Keratinocyte (primary cell): Measurements from ENCODE around the gene CARMIL1. TPM values are rescaled to one million over a fixed set of nuclear protein-coding genes. Genes with fewer than 3 reads are reported as not detected.

Experiments used
- DNase-seq: peaks from one replicate; pipeline ENCODE4 v3.0.0-alpha.2; 2011; ENCODE audit warnings: low read depth, missing footprints, low spot score
- FAIRE-seq: peaks from 2 replicates; lab custom pipeline; 2011; peaks lifted over from hg19 to GRCh38; lab: Jason Lieb, UNC
- H2AFZ ChIP-seq: 2 replicates; pipeline ENCODE4 v1.6.0; 2012; ENCODE audit warnings: low read length, control low read depth, inconsistent platforms; ENCODE audit not compliant: control insufficient read depth
- H3K27ac ChIP-seq: 2 replicates; pipeline ENCODE4 v1.5.1; 2011; ENCODE audit warnings: low read length; ENCODE audit not compliant: control insufficient read depth, insufficient read depth
- H3K27me3 ChIP-seq: 3 replicates; pipeline ENCODE4 v1.6.0; 2011; ENCODE audit warnings: low read length; ENCODE audit not compliant: control insufficient read depth, insufficient read depth; ENCODE audit errors: extremely low read depth
- H3K36me3 ChIP-seq, 2 experiments: 2 replicates in 1 of 2; 3 replicates in 1 of 2; pipeline ENCODE4 v1.5.1; 2011; ENCODE audit warnings: low read length in 2 of 2, mild to moderate bottlenecking in 1 of 2; ENCODE audit not compliant: control insufficient read depth in 2 of 2, insufficient read depth in 2 of 2; ENCODE audit errors: extremely low read depth in 1 of 2
- H3K4me1 ChIP-seq: 3 replicates; pipeline ENCODE4 v1.5.1; 2011; ENCODE audit warnings: low read length; ENCODE audit not compliant: control insufficient read depth, insufficient read depth; ENCODE audit errors: extremely low read depth
- H3K4me2 ChIP-seq: 3 replicates; pipeline ENCODE4 v1.6.0; 2011; ENCODE audit warnings: low read depth, low read length; ENCODE audit not compliant: control insufficient read depth, insufficient read depth; ENCODE audit errors: extremely low read depth
- H3K4me3 ChIP-seq, 3 experiments: fragments of 200-600 bp in 1 of 3; sonication (generic) in 1 of 3; 2 replicates in 2 of 3; 3 replicates in 1 of 3; pipeline ENCODE4 v1.5.1; 2011 to 2016; ENCODE audit warnings: low read length in 3 of 3, mild to moderate bottlenecking in 3 of 3, control low read depth in 2 of 3, inconsistent platforms in 1 of 3, low read depth in 1 of 3, mixed read lengths in 1 of 3, mixed run types in 1 of 3, moderate library complexity in 1 of 3; ENCODE audit not compliant: control insufficient read depth in 2 of 3, insufficient read depth in 2 of 3; ENCODE audit errors: extremely low read depth in 1 of 3
- H3K79me2 ChIP-seq: 2 replicates; pipeline ENCODE4 v1.6.0; 2012; ENCODE audit warnings: low read length; ENCODE audit not compliant: control insufficient read depth, insufficient read depth
- H3K9ac ChIP-seq: 3 replicates; pipeline ENCODE4 v1.6.0; 2011; ENCODE audit warnings: low read length; ENCODE audit not compliant: control insufficient read depth, insufficient read depth; ENCODE audit errors: extremely low read depth
- H3K9me1 ChIP-seq: 3 replicates; pipeline ENCODE4 v1.6.0; 2011; ENCODE audit warnings: low read length; ENCODE audit not compliant: control insufficient read depth, insufficient read depth; ENCODE audit errors: extremely low read depth
- H3K9me3 ChIP-seq: 2 replicates; pipeline ENCODE4 v1.5.1; 2012; ENCODE audit warnings: low read depth, low read length; ENCODE audit not compliant: control insufficient read depth
- H4K20me1 ChIP-seq: 3 replicates; pipeline ENCODE4 v1.6.0; 2011; ENCODE audit warnings: low read length; ENCODE audit not compliant: control insufficient read depth, insufficient read depth; ENCODE audit errors: extremely low read depth
- CTCF ChIP-seq, 3 experiments: IDR thresholded peaks in 1 of 3; conservative IDR thresholded peaks in 1 of 3; optimal IDR thresholded peaks in 1 of 3; 2 replicates in 2 of 3; 3 replicates in 1 of 3; pipeline versions ENCODE3 to v1.5.1; 2011; ENCODE audit warnings: low read length in 3 of 3, mild to moderate bottlenecking in 3 of 3, moderate library complexity in 2 of 3, control low read depth in 1 of 3, inconsistent platforms in 1 of 3; ENCODE audit not compliant: insufficient read depth in 2 of 3; ENCODE audit errors: extremely low read depth in 1 of 3
- EZH2 ChIP-seq: IDR thresholded peaks from one replicate; pipeline ENCODE4 v1.6.1; 2012; ENCODE audit warnings: inconsistent platforms, mild to moderate bottlenecking, low read length, moderate library complexity
- dilution Hi-C: fragments of 300-500 bp; cut with MboI; formaldehyde crosslinking; loops from one replicate; pipeline ENCODE4 v1.7.0; 2020; ENCODE audit warnings: low sequenced_read_pairs; ENCODE audit not compliant: extremely low pct_ligation_motif_present
- polyA plus RNA-seq, 5 experiments: library from polyadenylated mRNA; depleted of rRNA in 3 of 5; stranded (reverse) in 3 of 5; stranded (forward) in 1 of 5; unstranded in 1 of 5; fragments of >200 nt; gene quantifications; 1 replicate in 1 of 5; 2 replicates in 3 of 5; 3 replicates in 1 of 5; pipeline versions ENCODE4 v1.2.1 to v1.2.3, GENCODE V29; 2011 to 2012; ENCODE audit warnings: missing spikeins in 2 of 5, low read depth in 1 of 5, low replicate concordance in 1 of 5

Gene CARMIL1
- polyA plus RNA-seq, 1 donor (not counting 4 experiments of a cell fraction or from before 2014, with no cell fraction given): 18.9 TPM

- TF ChIP-seq EZH2: no peak
- TF ChIP-seq CTCF (optimal IDR thresholded peaks at IDR 0.05 in 1 of 3, IDR thresholded peaks at IDR 0.05 in 1 of 3, conservative IDR thresholded peaks at IDR 0.05 in 1 of 3; ENCODE audit: extremely low read depth in 1 of 3, insufficient read depth in 2 of 3, low read length in 3 of 3): no peak
- H3K4me1 ChIP-seq: peaks cover 6% of the 10 kb centered on the region
- peaks cover 33% of the 10 kb centered on the region for H3K79me2 ChIP-seq
- DNase-seq (no peak), FAIRE-seq (no peak)
- H3K36me3 ChIP-seq: no peaks in the 10 kb centered on the region
- no peak overlapping the region for H3K27ac ChIP-seq
- H2AFZ ChIP-seq: no peak overlapping the region
- H3K9ac ChIP-seq: no peak overlapping the region
- no peak overlapping the region for H3K4me3 ChIP-seq
- H3K4me2 ChIP-seq: no peak overlapping the region
- dilution Hi-C loops: no loop called here
- H4K20me1 ChIP-seq: peaks cover 2% of the 10 kb centered on the region
- H3K9me3 ChIP-seq: no peaks in the 10 kb centered on the region
- no peaks in the 10 kb centered on the region for H3K9me1 ChIP-seq
- no peaks in the 10 kb centered on the region for H3K27me3 ChIP-seq
These were observed 47.8 kb downstream of the CARMIL1 start for GRCh38 chr6:25326960-25327359.

- H3K4me2 ChIP-seq: no peak overlapping the region
- no peak overlapping the region for H3K27ac ChIP-seq
- H3K9me1 ChIP-seq: no peaks in the 10 kb centered on the region
- H3K4me3 ChIP-seq: no peak overlapping the region
- no peaks in the 10 kb centered on the region for H3K36me3 ChIP-seq
- peaks cover 6% of the 10 kb centered on the region for H3K4me1 ChIP-seq
- H2AFZ ChIP-seq: no peak overlapping the region
- dilution Hi-C loops: no loop called here
- FAIRE-seq (no peak), DNase-seq (no peak)
- H4K20me1 ChIP-seq: peaks cover 2% of the 10 kb centered on the region
- no peak overlapping the region for H3K9ac ChIP-seq
- H3K9me3 ChIP-seq: no peaks in the 10 kb centered on the region
- H3K79me2 ChIP-seq: peaks cover 36% of the 10 kb centered on the region
- no peak for TF ChIP-seq CTCF (optimal IDR thresholded peaks at IDR 0.05 in 1 of 3, IDR thresholded peaks at IDR 0.05 in 1 of 3, conservative IDR thresholded peaks at IDR 0.05 in 1 of 3; ENCODE audit: extremely low read depth in 1 of 3, insufficient read depth in 2 of 3, low read length in 3 of 3)
- no peak for TF ChIP-seq EZH2
- no peaks in the 10 kb centered on the region for H3K27me3 ChIP-seq
These were observed 48.3 kb downstream of the CARMIL1 start for GRCh38 chr6:25327432-25327831.
